Epidermal melanocyte (primary cell): ENCODE measurements around the gene ABR.
"Not testable (repeated sequence)": the region's sequence is repeated elsewhere in the genome, so short reads cannot be mapped to it uniquely, and the experiment has no call there.

ENCODE experiments used
- DNase-seq: peaks from one replicate; pipeline ENCODE4 v3.0.0; 2011; ENCODE audit warnings: low spot score; ENCODE audit not compliant: insufficient read length

The ABR gene

DNA sequence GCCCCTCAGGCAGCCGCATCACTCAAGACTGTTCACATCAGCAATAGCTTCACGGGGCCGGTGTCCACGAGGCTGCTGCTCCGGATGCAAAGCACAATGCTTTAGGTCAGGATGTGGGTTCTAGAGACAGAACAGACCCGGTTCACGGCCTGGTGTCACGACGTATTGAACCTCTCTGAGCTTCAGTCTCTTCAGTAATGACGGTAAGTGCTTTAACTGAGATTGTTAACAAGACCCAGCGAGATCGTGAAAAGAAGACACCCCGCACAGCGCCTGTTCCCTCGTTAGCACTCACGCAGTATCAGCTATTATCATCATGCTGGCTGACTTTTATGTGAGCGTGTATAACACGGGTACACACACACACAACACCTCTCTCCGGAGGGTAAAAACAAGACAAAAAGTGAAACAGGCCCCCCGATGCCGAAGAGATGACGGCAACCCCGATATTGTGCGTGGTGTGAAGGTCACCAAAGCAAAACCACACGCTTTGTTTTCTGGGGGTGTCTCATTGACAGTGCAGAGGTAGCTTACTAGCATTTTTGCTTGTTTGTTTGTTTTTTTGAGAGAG lies 21.4 kb upstream of the ABR start:
- DNase-seq, result no peak

DNA sequence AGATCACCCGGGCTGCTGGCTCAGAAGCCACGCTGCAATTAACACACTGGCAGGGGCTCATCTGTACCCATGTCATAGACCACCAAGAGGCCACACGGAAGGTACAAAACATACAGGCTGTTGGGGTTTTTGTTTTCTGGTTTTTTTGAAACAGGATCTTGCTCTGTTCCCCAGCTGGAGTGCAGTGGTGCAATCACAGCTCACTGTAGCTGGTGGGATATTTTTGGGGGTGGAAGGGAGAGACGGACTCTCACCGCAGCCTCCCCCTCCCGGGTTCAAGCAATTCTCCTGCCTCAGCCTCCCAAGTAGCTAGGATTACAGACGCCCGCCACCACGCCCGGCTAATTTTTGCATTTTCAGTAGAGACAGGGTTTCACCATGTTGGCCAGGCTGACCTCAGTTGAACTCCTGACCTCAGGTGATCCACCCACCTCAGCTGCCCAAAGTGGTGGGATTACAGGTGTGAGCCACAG lies 19.5 kb upstream of the ABR start:
- DNase-seq, result not testable (repeated sequence)

DNA sequence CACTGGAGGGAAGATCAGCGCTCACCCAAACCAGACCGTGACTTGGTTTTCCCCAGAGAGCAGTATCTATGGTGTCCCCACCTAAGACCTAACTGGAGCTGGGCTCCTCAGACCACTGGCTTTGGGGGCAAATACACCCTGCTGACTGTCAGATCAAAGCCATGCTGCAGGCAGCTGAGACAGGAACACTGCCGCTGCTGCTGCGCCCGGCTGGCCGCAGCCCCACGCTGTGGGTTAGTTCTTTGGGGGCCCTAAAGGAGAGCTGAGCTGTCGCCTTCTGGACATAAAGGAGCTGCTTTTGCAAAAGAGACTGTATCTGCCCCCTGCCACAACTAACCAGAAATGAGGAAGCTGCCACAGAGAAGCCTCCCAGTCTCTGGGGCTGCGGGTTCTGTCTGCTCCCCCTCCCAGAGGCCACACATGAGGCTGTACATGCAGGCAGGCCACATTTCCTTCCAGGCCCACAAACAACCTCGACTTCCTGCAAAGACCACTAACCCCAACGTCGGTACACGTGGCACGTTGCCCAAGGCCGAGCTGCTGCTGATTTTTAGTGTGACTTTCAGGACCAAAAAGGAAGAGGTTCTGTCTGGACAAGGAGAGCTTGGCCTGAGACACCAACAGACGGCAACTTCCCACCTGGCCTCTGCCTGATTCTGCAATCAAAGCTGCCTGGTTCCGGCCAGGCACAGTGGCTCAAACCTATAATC lies 18.2 kb upstream of the ABR start:
- no peak for DNase-seq

DNA sequence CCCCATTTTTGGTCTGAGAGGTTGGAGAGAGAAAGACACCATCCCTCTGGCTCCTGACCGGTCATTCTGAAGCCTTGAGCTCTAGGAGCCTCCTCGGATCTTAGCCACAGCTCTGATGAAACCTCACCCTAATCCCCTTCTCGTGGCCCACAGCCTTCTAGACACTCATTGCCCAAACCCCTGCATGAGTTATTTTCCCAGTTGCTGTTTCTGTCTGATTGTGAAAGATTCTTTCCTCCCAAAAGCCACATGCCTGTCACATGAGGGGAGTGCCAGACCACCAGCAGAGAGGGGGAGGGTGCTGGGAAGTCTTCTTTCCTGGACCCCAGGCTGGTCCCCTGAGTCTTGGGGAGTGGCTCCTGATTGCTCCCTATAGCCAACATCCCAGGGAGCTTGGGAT lies 17.6 kb upstream of the ABR start:
- DNase-seq, result peak; percentile 68

DNA sequence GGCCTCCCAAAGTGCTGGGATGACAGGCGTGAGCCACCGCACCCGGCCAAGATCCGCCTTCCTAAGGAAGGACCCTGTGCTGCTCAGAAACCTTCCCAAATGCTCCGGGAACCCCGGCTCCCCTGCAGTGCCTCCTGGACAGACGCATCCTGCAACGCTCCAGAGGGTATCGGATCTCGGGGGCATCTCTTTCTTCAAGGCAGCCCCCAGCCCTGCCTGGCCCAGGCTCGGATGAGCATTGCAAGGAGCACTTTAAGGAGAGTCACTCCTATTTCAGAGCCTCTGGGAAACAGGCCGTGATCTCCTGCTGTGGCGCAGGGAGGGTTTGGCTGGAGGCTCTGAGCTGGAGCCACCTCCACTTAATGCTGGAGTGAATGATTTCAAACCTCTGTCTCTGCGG lies 17.2 kb upstream of the ABR start:
- DNase-seq, result no peak

DNA sequence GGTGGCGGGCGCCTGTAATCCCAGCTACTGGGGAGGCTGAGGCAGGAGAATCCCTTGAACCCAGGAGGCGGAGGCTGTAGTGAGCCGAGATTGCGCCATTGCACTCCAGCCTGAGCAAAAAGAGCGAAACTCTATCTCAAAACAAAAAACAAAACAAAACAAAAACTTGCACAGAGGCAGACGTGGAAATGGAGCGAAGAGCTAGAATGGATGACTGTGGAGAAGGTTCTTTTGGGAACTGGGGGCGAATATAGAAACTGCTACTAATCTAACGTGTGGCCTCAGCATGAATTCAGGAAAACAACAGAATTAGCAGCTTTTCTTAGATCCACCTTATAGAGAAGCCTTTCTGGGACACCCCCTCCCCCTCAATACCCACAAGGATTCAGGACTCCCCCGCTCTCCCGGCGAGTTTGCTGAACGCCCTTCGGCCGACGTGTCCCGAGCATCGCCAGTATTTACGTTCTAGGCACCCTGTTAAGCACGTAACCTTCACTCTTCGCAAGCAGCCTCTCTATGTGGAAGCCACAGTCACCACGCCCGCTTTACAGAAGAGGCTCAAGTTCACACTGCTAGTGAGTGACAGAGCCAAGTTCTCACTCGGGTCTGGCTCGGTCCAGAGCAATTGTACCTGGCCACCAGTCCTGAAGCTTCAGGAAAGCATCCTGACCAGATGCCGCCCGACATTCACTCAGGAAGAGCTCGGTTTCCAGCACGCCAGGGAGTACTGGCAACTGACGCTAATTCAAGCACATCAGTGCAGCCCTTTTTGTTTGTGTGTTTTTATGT lies 13.3 kb upstream of the ABR start:
- no peak for DNase-seq

DNA sequence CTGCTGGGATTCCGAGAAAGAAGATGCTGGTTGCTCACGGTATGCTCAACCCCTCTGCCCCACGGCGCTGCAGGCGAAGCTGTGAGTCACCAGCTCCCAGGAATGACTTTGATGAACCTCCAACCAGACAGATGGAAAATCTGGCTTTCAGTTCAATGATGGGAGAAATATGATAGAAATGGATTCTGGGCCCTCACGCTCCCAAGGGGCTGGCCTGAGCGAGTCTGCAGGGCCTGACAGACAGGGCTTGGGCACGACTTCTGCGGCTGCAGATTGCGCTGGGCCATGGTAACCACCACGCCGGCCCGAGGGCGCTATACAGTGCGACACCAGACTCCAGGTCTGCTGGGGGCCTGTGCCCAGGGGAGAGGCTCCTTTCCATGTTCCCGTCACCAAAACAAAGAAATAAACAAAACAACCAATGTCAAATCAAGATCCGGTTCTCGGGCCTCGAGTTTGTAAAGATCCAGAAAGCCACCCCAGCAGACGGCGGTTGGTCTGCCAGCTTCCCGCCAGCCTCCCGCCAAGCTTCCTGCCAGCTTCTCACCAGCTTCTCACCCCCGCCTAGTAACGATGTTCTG lies 11.1 kb upstream of the ABR start:
- no peak for DNase-seq

DNA sequence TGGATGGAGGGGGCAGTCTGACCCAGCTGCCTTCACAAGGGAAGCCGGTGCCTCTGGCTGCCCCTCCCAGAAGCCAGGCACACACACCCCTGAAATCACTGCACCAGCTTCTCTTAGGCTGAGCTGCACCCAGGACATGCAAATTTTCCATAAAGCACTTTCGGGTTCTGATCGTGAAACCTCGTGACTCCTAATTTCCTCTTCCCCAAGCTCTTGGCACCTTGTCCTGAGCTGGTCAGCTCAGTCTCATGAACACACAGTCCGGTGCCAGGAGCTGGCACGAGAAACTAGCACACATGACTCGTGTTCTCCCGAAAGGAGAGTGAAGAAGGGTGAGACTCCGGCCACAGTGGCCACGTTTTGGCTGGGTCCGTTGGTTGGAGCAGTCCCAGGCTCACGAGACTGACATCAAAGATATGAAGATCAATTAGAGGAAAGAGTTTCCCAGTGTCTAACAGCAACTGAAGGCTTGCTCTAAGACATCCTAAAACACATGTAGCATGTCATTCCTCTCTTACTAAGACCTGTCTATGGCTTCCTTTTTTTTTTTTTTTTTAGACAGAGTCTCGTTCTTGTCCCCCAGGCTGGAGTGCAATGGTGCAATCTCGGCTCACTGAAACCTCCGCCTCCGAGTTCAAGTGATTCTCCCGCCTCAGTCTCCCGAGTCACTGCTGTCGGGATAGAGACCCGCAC lies 9.2 kb upstream of the ABR start:
- DNase-seq, result peak; percentile 68

DNA sequence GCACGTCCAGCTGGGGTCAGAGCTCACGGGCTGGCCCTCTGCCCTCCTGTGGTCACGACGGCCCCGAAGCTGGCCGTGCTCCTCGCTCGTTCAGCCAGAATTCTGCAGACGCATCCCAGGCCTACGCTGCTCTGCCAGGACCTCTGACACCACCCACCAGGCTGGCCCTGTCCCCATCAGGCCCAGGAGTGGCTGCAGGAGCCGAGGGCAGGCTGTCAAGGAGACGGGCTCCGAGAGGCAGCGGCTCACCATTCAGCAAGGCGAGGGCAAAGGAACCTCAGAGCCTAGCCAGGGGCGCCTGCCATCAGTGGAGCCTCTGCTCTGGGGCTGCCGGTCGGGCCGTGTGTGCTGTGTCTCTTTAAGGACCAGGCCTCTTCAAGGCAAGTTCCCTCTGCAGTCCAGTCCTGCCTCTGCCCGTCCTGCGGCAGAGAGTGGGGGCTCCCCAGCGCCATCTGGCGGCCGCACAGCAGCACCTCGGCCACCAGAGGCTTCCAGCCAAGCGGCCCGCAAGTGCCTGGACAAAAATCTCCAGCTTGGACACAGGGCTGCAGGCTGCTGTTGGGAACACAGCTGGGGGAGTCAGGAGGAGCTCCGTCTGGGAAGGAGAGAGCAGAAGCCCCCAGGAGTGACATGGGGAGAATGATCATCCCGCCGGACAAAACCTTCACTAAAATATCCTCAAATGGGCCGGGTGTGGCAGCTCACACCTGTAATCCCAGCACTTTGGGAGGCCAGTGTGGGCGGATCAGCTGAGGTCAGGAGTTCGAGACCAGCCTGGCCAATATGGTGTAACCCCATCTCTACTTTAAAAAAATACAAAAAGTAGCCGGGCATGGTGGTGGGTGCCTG lies 7.4 kb upstream of the ABR start:
- peak; percentile 92 for DNase-seq

DNA sequence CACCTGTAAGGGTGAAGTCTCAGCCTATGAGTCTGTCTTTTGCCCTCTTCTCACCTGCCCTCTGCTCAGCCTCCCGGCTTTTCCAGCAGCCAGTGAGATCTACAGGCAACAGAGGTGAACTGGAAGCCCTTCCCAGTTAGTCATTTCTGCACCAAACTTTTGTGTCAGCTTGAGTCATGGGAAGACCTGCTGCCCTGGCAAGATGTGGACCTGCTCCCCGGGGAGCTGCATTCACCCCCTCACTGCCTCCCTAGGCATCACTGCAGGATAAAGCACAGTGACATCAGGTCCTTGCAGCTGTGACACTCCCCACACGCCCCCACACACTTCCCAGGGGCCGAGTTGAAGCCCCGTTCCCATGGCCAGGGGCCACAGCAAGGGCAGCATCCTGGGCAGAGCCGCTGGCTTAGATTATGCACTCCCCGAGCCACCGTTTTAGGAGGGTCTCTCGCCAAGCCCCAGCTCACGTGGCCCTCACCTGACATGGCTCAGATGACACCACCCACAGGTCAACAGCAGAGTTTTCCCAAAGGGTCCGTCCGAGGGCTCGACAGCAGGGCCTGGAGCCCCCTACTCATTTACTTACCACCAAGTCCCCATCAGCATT lies 6.5 kb upstream of the ABR start:
- DNase-seq, result no peak

DNA sequence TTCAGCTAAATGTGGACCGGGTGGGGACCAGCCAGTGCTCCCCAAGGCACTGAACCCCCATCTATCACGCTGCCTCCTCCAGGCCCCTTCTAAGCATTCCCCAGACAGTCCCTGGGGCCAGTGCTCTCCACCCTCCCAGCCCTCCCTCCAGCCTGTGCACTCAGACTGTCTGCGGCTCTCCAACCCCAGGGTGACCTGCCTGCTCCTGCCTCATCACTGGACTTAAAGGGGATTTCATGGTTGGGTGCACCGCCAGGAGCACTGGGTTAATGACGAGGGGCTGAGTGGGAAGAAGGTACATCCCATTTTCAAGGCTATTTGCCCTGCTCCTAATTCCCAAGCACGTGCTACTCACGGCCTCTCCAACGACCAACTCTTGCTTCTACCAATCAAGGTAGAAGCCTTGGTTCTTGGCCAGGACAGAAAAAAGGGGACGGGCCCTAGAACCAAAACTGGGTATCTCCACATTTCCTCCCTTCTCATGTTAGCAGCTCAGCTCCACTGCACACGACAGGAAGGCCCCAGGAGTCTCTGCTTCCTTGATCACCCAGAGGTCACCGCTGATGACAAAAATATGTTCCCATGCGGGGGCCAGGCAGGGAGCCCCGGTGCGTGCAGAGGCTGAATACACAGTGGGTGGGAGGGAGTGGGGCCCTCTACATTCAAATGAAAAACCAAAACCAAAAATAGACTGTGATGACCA lies 3.5 kb upstream of the ABR start:
- no peak for DNase-seq

DNA sequence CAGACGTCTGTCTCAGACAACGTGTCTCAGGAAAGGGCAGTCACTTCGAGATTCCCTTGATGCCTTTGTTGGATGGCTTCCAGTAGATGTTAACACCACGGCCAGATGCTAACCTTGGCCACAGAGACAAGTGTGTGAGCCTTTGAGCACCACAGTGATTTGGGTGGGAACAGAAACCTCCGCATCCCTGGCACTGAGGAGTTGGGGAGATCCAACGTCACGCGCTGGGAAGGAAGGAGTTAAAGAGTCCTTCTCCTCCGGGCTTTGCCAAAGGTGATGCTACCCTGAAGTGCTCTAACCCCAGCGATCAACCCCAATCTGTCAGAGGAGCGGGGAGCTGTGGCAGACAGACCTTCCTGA lies 3.0 kb upstream of the ABR start:
- no peak for DNase-seq

DNA sequence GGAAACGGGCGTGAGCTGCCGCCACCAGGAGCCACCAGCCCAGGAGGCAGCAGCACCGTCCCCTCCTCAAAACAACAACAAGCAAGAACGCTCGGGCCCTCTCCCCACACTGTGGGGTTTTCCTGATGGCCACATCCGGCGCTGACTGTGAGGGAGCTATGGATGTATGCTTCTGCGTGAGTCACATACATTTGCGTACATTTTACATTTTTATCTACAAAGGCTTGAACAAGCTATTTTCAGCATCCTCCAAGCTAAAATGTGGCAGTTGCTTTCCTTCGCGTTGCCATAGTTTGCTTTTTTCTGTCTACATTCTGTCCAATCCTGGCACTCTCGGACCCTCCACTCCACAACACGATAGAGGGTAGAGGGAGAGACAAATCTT lies 2.0 kb upstream of the ABR start:
- no peak for DNase-seq

DNA sequence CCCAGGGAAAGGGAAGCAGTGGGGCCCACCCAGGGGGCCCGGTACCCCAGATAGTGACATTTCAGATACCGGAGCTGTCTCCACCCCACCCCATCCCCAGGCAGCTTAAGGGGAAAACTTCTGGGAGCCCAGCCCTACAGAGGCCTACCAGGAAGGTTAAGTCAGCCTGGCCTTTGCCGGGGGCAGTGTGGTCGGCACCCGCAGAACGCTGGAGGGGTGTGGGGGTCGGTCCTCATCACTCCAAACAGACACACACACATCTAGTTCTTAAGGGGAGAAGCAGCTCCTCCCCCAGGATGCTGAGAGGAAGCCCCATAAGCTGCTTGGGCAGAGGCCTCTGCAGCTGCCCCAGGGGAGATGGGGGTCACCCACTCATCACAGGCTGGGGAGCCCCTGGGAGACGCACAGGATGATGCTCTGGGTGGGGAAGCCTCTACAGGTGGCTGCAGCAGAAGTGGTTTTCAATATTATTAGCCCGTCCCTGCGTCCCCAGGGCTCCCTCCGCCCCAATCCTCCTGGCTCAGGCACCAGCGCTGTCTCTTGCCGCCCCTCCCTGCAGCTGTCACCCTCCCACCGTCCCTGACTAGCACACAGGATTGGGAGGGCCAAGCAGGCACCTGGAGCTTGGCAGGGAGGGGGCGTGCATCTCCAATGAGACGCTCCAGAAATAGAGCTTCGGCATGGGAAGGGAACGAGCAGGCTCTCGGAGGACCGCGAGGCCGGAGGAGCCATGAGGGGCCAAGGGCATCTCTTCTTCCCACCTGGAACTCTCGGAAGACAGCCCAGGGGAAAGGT lies 1.4 kb upstream of the ABR start:
- DNase-seq, result no peak

DNA sequence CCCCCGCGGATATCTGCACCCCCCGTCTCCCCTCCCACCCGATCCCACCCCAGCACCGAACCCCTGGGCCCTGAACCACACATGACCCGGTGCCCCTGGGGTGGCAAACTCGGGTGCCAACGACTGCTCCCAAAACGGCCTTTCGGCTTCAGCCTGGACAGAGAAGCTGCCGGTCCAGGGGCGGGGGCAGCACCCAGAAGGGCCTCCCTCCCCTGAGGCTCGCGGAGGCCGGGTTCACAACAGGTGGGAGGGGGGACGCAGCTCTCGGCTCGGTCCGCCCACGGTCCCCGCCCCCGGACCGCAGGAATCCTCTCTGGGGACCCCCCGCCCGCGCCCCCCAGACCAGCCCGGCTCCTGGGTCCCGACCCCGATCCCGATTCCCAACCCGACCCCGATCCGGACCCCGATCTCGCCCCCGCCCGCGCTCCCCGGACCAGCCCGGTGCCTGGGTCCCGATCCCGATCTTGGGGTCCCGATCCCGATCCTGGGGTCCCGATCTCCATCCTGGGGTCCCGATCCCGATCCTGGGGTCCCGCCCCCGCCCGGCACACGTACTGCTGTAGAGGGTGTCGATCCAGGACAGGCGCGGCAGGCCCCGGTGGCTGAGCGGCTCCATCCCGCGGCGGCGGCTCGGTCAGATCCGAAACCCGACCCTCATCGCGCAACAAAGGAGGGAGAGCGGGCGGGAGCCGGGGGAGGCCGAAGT lies 516 bp downstream of the ABR start:
- no peak for DNase-seq

DNA sequence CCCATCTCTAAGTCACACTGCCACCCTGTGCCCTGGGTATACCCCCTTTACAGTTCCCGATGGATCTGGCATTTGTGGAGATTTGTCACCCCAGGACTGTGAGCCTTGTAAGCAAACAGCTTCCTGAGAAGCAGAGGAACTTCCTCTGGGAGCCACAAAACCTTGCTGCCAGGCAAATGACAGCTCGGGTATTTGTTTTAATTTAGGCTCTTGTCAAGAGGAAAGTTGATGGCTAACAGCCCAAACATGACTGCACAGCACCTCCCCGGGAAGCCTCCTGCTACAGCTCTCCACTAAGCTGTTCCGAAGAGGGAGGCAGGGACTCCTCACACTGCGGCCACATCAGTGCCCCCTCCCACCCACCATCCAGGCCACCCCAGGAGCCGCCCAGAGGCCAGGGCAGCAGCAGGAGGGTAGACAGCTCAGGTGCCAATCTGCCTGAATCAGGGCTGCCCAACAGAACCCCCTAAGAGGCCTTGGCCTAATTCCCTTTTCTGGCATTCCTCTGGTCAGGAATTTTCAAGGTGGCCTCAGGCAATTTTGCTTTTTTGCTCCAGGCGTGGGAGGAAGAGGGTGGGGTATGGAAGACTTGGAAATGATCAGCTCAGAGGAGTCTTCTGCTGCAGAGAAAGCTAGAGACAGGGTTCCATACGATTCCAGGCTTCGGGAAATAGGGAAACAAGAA lies 2.6 kb downstream of the ABR start:
- no peak for DNase-seq

DNA sequence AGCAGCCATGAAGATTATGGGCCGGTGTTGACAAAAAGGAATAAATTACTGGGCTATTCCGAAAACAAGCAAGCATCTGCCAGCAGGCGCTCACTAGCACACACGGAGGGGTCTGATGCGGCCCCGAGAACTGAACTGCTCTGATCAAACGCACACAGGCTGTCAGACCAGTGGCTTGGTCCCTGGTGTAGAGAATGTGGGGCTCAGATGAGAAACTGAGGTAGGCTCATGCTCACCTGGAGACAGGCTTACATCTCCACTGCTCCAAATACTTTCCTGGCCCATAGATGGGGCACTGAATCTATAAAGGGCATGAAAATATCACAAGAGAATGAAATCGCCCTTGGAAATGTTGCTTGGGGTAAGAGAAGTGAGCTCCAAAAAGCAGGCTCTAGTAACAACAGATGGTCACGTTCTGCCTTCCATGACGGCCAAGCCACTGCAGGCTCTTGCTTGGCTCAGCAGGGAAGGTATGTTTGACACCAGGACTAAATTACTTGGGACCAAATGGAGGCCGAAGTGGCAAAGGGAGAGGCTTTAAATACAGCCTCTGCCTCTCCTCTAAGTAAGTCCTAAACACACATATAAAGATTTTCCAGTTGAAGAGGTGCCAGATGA lies 5.4 kb downstream of the ABR start:
- DNase-seq, result no peak
